Astrocyte (in vitro differentiated cells and primary cell): Measurements from ENCODE around the gene DUOXA1. TPM values are rescaled to one million over a fixed set of nuclear protein-coding genes. Genes with fewer than 3 reads are reported as not detected.
"Not testable (repeated sequence)": the region's sequence is repeated elsewhere in the genome, so short reads cannot be mapped to it uniquely, and the experiment has no call there.

Source experiments
- DNase-seq: peaks from one replicate; pipeline ENCODE4 v3.0.0-alpha.2; 2010; ENCODE audit warnings: low read depth
- FAIRE-seq: peaks from 2 replicates; lab custom pipeline; 2011; peaks lifted over from hg19 to GRCh38; lab: Jason Lieb, UNC
- H2AFZ ChIP-seq: 2 replicates; pipeline ENCODE4 v1.6.0; 2012; ENCODE audit warnings: low read depth, low read length, inconsistent platforms
- H3K27ac ChIP-seq: 2 replicates; pipeline ENCODE4 v1.5.1; 2011; ENCODE audit warnings: low read depth, low read length, inconsistent platforms
- H3K27me3 ChIP-seq: 2 replicates; pipeline ENCODE4 v1.6.0; 2011; ENCODE audit warnings: low read length, inconsistent platforms; ENCODE audit not compliant: insufficient read depth
- H3K36me3 ChIP-seq: 2 replicates; pipeline ENCODE4 v1.5.1; 2011; ENCODE audit warnings: low read length, inconsistent platforms; ENCODE audit not compliant: insufficient read depth
- H3K4me1 ChIP-seq: 2 replicates; pipeline ENCODE4 v1.5.1; 2011; ENCODE audit warnings: low read length, inconsistent platforms; ENCODE audit not compliant: insufficient read depth
- H3K4me2 ChIP-seq: 2 replicates; pipeline ENCODE4 v1.6.0; 2012; ENCODE audit warnings: low read length, inconsistent platforms
- H3K4me3 ChIP-seq: 2 replicates; pipeline ENCODE4 v1.5.1; 2011; ENCODE audit warnings: low read depth, mild to moderate bottlenecking, low read length, inconsistent platforms; ENCODE audit not compliant: insufficient read depth
- H3K79me2 ChIP-seq: 2 replicates; pipeline ENCODE4 v1.6.0; 2012; ENCODE audit warnings: mild to moderate bottlenecking, low read length, inconsistent platforms; ENCODE audit not compliant: insufficient read depth
- H3K9ac ChIP-seq: 2 replicates; pipeline ENCODE4 v1.6.0; 2012; ENCODE audit warnings: mild to moderate bottlenecking, low read length, inconsistent platforms
- H3K9me3 ChIP-seq: 2 replicates; pipeline ENCODE4 v1.5.1; 2012; ENCODE audit warnings: low read depth, mild to moderate bottlenecking, low read length, inconsistent platforms; ENCODE audit not compliant: insufficient read depth
- H4K20me1 ChIP-seq: 2 replicates; pipeline ENCODE4 v1.6.0; 2012; ENCODE audit warnings: low read length, inconsistent platforms; ENCODE audit not compliant: insufficient read depth
- H3K27ac Mint-ChIP-seq: one replicate; pipeline ENCODE4 v1.8.0; 2021; ENCODE audit warnings: mild to moderate bottlenecking, mixed read lengths; ENCODE audit not compliant: unreplicated experiment
- H3K27me3 Mint-ChIP-seq: one replicate; pipeline ENCODE4 v1.8.0; 2021; ENCODE audit warnings: low read depth, mixed read lengths; ENCODE audit not compliant: unreplicated experiment
- H3K36me3 Mint-ChIP-seq: one replicate; pipeline ENCODE4 v1.8.0; 2021; ENCODE audit warnings: low read depth, mixed read lengths; ENCODE audit not compliant: unreplicated experiment
- H3K4me1 Mint-ChIP-seq: one replicate; pipeline ENCODE4 v1.8.0; 2021; ENCODE audit warnings: low read depth, mixed read lengths; ENCODE audit not compliant: unreplicated experiment
- H3K4me3 Mint-ChIP-seq: one replicate; pipeline ENCODE4 v1.8.0; 2021; ENCODE audit warnings: mild to moderate bottlenecking, moderate library complexity, mixed read lengths; ENCODE audit not compliant: unreplicated experiment
- H3K9me3 Mint-ChIP-seq: one replicate; pipeline ENCODE4 v1.8.0; 2021; ENCODE audit warnings: mild to moderate bottlenecking, mixed read lengths; ENCODE audit not compliant: unreplicated experiment
- CTCF ChIP-seq: IDR thresholded peaks from 2 replicates; pipeline ENCODE4 v1.5.1; 2011; ENCODE audit warnings: low read depth, mild to moderate bottlenecking, inconsistent platforms, low read length, moderate library complexity; ENCODE audit not compliant: insufficient read depth
- EZH2 ChIP-seq: IDR thresholded peaks from 2 replicates; pipeline ENCODE4 v1.6.1; 2012; ENCODE audit warnings: mild to moderate bottlenecking, low read length, inconsistent platforms; ENCODE audit not compliant: insufficient read depth
- total RNA-seq: library from RNA; stranded (reverse); gene quantifications from 2 replicates; pipeline ENCODE4 v1.2.1, GENCODE V29; 2021

DUOXA1 gene
- total RNA-seq, 1 donor from 2014 or later, result 0.66 TPM

- no peak for TF ChIP-seq EZH2
- no peak for TF ChIP-seq CTCF
- Mint-ChIP-seq H3K27ac (no peak overlapping the region), H3K27me3 (peaks cover 73% of the 10 kb centered on the region), H3K36me3 (no peaks in the 10 kb centered on the region), H3K4me1 (no peaks in the 10 kb centered on the region), H3K9me3 (peaks cover 4% of the 10 kb centered on the region), H3K4me3 (no peak overlapping the region)
- H3K4me2 ChIP-seq, result no peak overlapping the region
- no peak overlapping the region for H3K4me3 ChIP-seq
- no peak for DNase-seq
- H2AFZ ChIP-seq, result no peak overlapping the region
- no peak overlapping the region for H3K9ac ChIP-seq
- H3K9me3 ChIP-seq, result no peaks in the 10 kb centered on the region
- H3K27ac ChIP-seq, result no peak overlapping the region
- no peaks in the 10 kb centered on the region for H3K79me2 ChIP-seq
- H3K27me3 ChIP-seq, result peaks cover 30% of the 10 kb centered on the region
- no peaks in the 10 kb centered on the region for H3K36me3 ChIP-seq
- no peaks in the 10 kb centered on the region for H3K4me1 ChIP-seq
- H4K20me1 ChIP-seq, result no peaks in the 10 kb centered on the region
- no peak for FAIRE-seq
Measured at GRCh38 chr15:45105586-45105985, 24.1 kb downstream of the DUOXA1 start.

GRCh38 chr15:45104170-45104569, 25.5 kb downstream of the DUOXA1 start:
- not testable (repeated sequence) for H3K27ac Mint-ChIP-seq, FAIRE-seq

GRCh38 chr15:45102226-45102625, 27.5 kb downstream of the DUOXA1 start:
- Mint-ChIP-seq H3K27me3 (peaks cover 68% of the 10 kb centered on the region), H3K9me3 (no peaks in the 10 kb centered on the region), H3K4me3 (no peak overlapping the region), H3K36me3 (no peaks in the 10 kb centered on the region), H3K27ac (no peak overlapping the region), H3K4me1 (no peaks in the 10 kb centered on the region)
- no peaks in the 10 kb centered on the region for H3K36me3 ChIP-seq
- no peak overlapping the region for H3K4me2 ChIP-seq
- no peak for FAIRE-seq
- no peaks in the 10 kb centered on the region for H4K20me1 ChIP-seq
- TF ChIP-seq CTCF (no peak), EZH2 (no peak)
- no peak overlapping the region for H3K9ac ChIP-seq
- H3K9me3 ChIP-seq, result no peaks in the 10 kb centered on the region
- peaks cover 13% of the 10 kb centered on the region for H3K27me3 ChIP-seq
- no peaks in the 10 kb centered on the region for H3K4me1 ChIP-seq
- no peak overlapping the region for H3K4me3 ChIP-seq
- no peak for DNase-seq
- no peaks in the 10 kb centered on the region for H3K79me2 ChIP-seq
- no peak overlapping the region for H2AFZ ChIP-seq
- no peak overlapping the region for H3K27ac ChIP-seq

More at GRCh38 chr15:45104170-45104569, 25.5 kb downstream of the DUOXA1 start:
- H3K9me3 ChIP-seq, H3K4me1 Mint-ChIP-seq, H3K36me3 ChIP-seq, H3K9me3 Mint-ChIP-seq, DNase-seq, H3K4me2 ChIP-seq, H3K79me2 ChIP-seq, H4K20me1 ChIP-seq, H2AFZ ChIP-seq, H3K4me3 Mint-ChIP-seq, H3K36me3 Mint-ChIP-seq, H3K4me3 ChIP-seq, H3K4me1 ChIP-seq, H3K27ac ChIP-seq, H3K9ac ChIP-seq: not testable (repeated sequence)
- H3K27me3 Mint-ChIP-seq, result peaks cover 68% of the 10 kb centered on the region
- H3K27me3 ChIP-seq, result peaks cover 17% of the 10 kb centered on the region
